ENCODE results near the gene OR4D5. TPM values are rescaled to one million over a fixed set of nuclear protein-coding genes. Genes with fewer than 3 reads are reported as not detected.

OR4D5 gene
- total RNA-seq, 6 experiments from 2014 or later, result not detected

DNA sequence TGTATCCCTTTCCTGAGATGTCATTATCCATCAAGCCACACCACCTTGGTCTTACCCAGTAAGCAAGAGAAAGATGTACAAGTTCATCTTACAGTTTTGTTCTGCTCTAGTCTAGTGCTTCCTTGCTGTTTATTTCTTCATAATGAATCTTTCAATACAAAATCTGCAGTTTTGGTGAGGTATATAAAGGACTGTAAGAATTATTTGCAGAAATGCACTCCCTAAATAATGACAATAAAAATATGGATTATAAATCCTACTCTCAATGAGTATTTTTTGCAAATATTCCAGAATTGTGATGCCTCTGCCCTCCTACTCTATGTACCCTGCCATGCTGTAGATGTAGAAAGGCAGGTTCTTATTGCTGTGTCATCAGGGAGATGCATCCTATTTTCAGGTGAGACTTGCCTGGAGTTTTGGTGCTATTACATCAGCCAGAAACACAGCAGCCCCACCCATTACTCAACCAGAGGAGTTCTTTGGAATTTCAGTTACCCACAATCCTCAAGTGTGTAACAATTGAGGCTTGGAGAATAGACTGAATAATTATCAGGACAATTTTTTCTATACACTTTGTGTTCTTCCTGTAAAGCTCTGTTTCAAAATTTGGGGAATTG is 38.4 kb downstream of the OR4D5 start, which contains the start of gene OR10S1:
TSS of gene OR10S1 (minus strand) at position 51 of the 617 bp plus-strand sequence. CDS start 117 bp downstream, outside the sequence.
- Histone ChIP-seq H3K4me1 (no peaks in the 10 kb centered on the region), H3K27me3 (no peaks in the 10 kb centered on the region), H3K4me3 (no peak within 1 kb of the TSS), H3K27ac (no peak within 1 kb of the TSS), H3K9me3 (no peaks in the 10 kb centered on the region), H3K36me3 (no peaks in the 10 kb centered on the region)
- DNase-seq (no peak), ATAC-seq (no peak)
- intact Hi-C loops (cut with DNase I), result no loop called here
- TF ChIP-seq POLR2A (IDR thresholded peaks at IDR 0.05), result no peak
- TF ChIP-seq, protein P1, sequence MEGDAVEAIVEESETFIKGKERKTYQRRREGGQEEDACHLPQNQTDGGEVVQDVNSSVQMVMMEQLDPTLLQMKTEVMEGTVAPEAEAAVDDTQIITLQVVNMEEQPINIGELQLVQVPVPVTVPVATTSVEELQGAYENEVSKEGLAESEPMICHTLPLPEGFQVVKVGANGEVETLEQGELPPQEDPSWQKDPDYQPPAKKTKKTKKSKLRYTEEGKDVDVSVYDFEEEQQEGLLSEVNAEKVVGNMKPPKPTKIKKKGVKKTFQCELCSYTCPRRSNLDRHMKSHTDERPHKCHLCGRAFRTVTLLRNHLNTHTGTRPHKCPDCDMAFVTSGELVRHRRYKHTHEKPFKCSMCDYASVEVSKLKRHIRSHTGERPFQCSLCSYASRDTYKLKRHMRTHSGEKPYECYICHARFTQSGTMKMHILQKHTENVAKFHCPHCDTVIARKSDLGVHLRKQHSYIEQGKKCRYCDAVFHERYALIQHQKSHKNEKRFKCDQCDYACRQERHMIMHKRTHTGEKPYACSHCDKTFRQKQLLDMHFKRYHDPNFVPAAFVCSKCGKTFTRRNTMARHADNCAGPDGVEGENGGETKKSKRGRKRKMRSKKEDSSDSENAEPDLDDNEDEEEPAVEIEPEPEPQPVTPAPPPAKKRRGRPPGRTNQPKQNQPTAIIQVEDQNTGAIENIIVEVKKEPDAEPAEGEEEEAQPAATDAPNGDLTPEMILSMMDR (IDR thresholded peaks at IDR 0.05), result no peak

DNA sequence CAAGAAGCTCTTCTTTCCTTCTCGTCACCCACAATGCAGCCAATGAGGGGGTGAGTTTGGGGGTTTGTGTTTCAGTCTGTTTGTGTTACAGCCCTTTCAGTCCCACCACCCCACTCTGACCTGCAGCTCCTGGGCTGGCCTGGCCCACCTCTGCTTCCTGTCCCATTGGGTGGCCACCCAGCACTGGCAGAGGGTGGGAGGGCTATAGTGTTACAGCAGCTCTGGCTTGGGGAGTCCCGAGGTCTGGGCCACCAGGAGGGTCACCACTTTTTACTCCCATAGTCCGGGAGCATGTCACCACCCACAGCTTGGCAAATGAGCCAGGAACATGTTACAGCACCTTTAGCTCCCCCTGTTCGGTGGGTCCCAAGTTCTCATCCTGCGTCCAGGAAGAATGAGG is 39.9 kb downstream of the OR4D5 start:
- H3K4me1 ChIP-seq, result no peaks in the 10 kb centered on the region
- H3K4me3 ChIP-seq, result no peak overlapping the region
- ATAC-seq, result peak in 1 of 4 donors; percentile 29
- intact Hi-C loops (cut with DNase I), result no loop called here
- H3K9me3 ChIP-seq, result no peaks in the 10 kb centered on the region
- H3K27ac ChIP-seq, result no peak overlapping the region
- H3K27me3 ChIP-seq, result no peaks in the 10 kb centered on the region
- no peaks in the 10 kb centered on the region for H3K36me3 ChIP-seq
- no peak for DNase-seq
- WGBS (ENCODE audit: insufficient coverage, low coverage, low lambda C conversion rate, missing lambda C conversion rate), result 59% methylated on average over 4 of the region's 5 CpGs
- no peak for TF ChIP-seq POLR2A (IDR thresholded peaks at IDR 0.05)
- TF ChIP-seq, protein P1 (IDR thresholded peaks at IDR 0.05), result no peak

Other genes starting within 250 kb of the OR4D5 start
- 1 to 10 TPM; 2.0 to 4.0 (median 2.7) TPM for gene ZNF202, start 198.0 kb upstream of the OR4D5 start, total RNA-seq
- not detected for gene OR6X1, start 185.1 kb upstream of the OR4D5 start, total RNA-seq
- gene OR6M1, start 133.3 kb upstream of the OR4D5 start, total RNA-seq, result not detected
- gene TMEM225, start 53.9 kb upstream of the OR4D5 start, total RNA-seq, result not detected
- not detected for gene OR8D4, start 37.5 kb upstream of the OR4D5 start, total RNA-seq
- gene OR6T1, start 4.2 kb downstream of the OR4D5 start, total RNA-seq, result not detected
- not detected for gene OR10S1, start 38.2 kb downstream of the OR4D5 start, total RNA-seq
- not detected for gene OR10G6, start 55.5 kb downstream of the OR4D5 start, total RNA-seq
- gene OR10G4, start 73.4 kb downstream of the OR4D5 start, total RNA-seq, result not detected
- not detected for gene OR10G9, start 83.4 kb downstream of the OR4D5 start, total RNA-seq
- not detected for gene OR10G8, start 87.2 kb downstream of the OR4D5 start, total RNA-seq
- not detected for gene OR10G7, start 101.7 kb downstream of the OR4D5 start, total RNA-seq
- 1 to 10 TPM; 3.5 to 9.0 (median 5.8) TPM for gene VWA5A, start 175.8 kb downstream of the OR4D5 start, total RNA-seq
- gene OR10D3, start 243.7 kb downstream of the OR4D5 start, total RNA-seq, result not detected